ENCODE data around the gene TENT5C. TPM values are rescaled to one million over a fixed set of nuclear protein-coding genes. Genes with fewer than 3 reads are reported as not detected.

Gene TENT5C
- total RNA-seq, 1 experiment from 2014 or later, result 0.48 TPM

GRCh38 chr1:117579221-117579906 is 26.5 kb upstream of the TENT5C start:
- Histone ChIP-seq H3K4me3 (ENCODE audit: insufficient read depth, low read depth, low read length) (no peak overlapping the region), H3K27me3 (ENCODE audit: control insufficient read depth, insufficient read depth, low read length) (peaks cover 3% of the 10 kb centered on the region; the same call in 1 of the 2 replicates), H3K36me3 (replicated peaks; ENCODE audit: control insufficient read depth, insufficient read depth, low read length) (no peaks in the 10 kb centered on the region)
- DNase-seq, result no peak

DNA sequence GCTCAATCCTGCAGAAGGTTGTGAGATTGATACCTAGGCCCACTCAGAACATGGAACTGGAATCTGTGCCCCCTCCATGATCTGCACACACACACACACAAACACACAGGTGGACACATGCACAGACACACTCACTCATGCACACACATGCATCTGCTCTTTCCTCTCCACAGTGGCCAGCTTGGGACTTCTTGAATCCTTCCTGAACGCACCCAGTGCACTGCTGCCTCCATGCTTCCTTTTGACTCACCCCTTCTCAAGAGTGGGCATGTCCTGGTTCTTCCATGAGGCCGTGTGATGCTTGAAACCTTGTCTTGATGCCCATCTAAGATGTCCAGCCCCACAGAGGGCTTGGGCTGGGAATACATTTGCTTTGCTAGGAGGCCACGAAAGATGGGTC is 25.4 kb upstream of the TENT5C start:
- Histone ChIP-seq H3K4me3 (ENCODE audit: insufficient read depth, low read depth, low read length) (no peak overlapping the region), H3K36me3 (replicated peaks; ENCODE audit: control insufficient read depth, insufficient read depth, low read length) (no peaks in the 10 kb centered on the region), H3K27me3 (ENCODE audit: control insufficient read depth, insufficient read depth, low read length) (peaks cover 3% of the 10 kb centered on the region; the same call in 1 of the 2 replicates)
- DNase-seq, result no peak

DNA sequence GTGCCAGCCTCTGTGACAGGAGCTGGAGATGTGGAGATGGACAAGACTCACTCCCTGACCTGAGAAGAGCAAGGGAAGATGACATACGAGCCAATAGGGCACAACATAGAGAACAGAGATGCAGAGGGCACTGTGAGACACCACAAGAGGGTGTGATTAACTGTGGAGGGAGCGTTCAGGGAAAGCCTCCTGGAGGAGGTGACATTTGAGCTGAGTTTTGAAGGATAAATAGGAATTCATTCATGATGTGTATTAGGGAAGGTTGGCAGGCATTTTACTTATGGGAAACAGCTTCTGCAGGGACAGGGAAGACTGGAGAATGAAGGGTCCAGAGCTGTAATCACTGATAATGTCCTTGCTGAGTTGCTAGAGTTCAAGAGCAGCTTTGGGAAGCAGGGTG is 25.0 kb upstream of the TENT5C start:
- no peak overlapping the region for H3K4me3 ChIP-seq (ENCODE audit: insufficient read depth, low read depth, low read length)
- H3K36me3 ChIP-seq (replicated peaks; ENCODE audit: control insufficient read depth, insufficient read depth, low read length), result no peaks in the 10 kb centered on the region
- peaks cover 3% of the 10 kb centered on the region; the same call in 1 of the 2 replicates for H3K27me3 ChIP-seq (ENCODE audit: control insufficient read depth, insufficient read depth, low read length)
- no peak for DNase-seq

DNA sequence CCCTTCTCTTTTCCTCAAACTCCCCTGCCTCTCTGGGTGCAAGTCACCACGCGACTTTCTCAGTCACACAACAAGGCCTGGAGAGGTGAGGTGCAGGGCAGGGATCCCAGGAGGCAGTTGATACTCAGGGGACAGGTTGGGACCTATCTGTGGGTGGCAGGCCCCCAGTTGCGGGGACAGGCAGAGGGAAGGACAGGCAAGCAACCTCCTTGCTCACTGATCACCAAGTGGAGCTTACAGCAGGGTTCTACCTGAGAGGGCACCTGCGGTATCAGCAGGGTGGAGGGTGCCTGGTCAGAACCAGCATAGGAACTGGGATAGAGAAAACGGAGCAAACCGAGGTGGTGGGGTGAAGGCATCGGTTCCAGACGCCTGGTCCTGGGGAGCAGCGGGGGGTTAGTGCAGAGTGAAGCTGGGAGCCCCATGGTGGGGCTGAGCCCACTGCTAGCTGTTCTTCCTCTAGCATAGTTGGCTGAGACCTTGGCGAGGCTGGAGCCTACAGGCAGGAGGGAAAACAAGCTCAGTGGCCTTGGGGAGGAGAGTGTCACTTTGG is 24.4 kb upstream of the TENT5C start:
- Histone ChIP-seq H3K4me3 (ENCODE audit: insufficient read depth, low read depth, low read length) (no peak overlapping the region), H3K36me3 (replicated peaks; ENCODE audit: control insufficient read depth, insufficient read depth, low read length) (no peaks in the 10 kb centered on the region), H3K27me3 (ENCODE audit: control insufficient read depth, insufficient read depth, low read length) (peaks cover 3% of the 10 kb centered on the region; the same call in 1 of the 2 replicates)
- no peak for DNase-seq

DNA sequence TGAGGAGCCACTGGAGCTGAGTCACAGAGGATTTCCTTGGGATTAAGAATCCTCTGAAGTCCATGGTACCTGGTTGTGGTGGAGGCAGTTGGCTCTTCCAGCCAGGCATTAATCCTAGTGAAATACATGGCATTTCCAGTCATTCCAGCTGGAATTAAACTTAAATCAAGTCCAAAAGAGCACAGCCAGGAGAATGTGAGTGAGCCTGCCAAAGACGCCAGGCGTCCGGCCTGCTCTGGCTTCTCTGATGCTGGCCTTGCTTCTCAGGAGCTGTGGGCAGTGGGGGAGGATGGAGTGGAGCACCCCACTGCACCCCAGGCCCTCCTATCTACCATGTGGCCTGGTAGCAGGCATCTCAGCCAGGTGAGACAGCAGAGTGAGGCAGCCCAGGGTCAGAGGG is 23.4 kb upstream of the TENT5C start:
- no peak for DNase-seq
- Histone ChIP-seq H3K27me3 (ENCODE audit: control insufficient read depth, insufficient read depth, low read length) (no peaks in the 10 kb centered on the region), H3K4me3 (ENCODE audit: insufficient read depth, low read depth, low read length) (no peak overlapping the region), H3K36me3 (replicated peaks; ENCODE audit: control insufficient read depth, insufficient read depth, low read length) (no peaks in the 10 kb centered on the region)

GRCh38 chr1:117583247-117583646 is 22.6 kb upstream of the TENT5C start:
- Histone ChIP-seq H3K27me3 (ENCODE audit: control insufficient read depth, insufficient read depth, low read length) (no peaks in the 10 kb centered on the region), H3K36me3 (replicated peaks; ENCODE audit: control insufficient read depth, insufficient read depth, low read length) (no peaks in the 10 kb centered on the region), H3K4me3 (ENCODE audit: insufficient read depth, low read depth, low read length) (no peak overlapping the region)
- DNase-seq, result no peak

GRCh38 chr1:117584181-117584580 is 21.7 kb upstream of the TENT5C start:
- Histone ChIP-seq H3K36me3 (replicated peaks; ENCODE audit: control insufficient read depth, insufficient read depth, low read length) (no peaks in the 10 kb centered on the region), H3K27me3 (ENCODE audit: control insufficient read depth, insufficient read depth, low read length) (no peaks in the 10 kb centered on the region), H3K4me3 (ENCODE audit: insufficient read depth, low read depth, low read length) (no peak overlapping the region)
- no peak for DNase-seq

DNA sequence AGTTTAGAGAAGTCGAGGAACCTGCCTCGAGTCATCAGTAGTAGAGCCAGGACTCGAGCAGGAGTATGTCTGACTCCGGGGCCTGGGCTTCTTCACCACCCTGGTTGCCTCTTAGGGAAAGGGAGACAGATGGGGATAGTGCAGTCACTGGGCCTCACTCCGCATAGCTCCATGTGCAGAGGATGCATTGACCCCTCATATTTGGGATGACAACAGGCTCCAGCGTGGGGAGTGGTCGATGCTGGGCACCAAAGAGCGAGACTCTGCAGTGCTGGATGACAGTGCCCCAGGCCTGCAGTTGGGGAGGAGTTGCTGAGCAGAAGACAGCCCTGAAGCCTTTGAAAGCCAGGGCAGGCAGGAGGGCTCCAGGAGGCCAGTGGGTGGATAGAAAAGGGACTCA is 20.8 kb upstream of the TENT5C start:
- no peak for DNase-seq
- Histone ChIP-seq H3K36me3 (replicated peaks; ENCODE audit: control insufficient read depth, insufficient read depth, low read length) (no peaks in the 10 kb centered on the region), H3K4me3 (ENCODE audit: insufficient read depth, low read depth, low read length) (no peak overlapping the region), H3K27me3 (ENCODE audit: control insufficient read depth, insufficient read depth, low read length) (no peaks in the 10 kb centered on the region)

DNA sequence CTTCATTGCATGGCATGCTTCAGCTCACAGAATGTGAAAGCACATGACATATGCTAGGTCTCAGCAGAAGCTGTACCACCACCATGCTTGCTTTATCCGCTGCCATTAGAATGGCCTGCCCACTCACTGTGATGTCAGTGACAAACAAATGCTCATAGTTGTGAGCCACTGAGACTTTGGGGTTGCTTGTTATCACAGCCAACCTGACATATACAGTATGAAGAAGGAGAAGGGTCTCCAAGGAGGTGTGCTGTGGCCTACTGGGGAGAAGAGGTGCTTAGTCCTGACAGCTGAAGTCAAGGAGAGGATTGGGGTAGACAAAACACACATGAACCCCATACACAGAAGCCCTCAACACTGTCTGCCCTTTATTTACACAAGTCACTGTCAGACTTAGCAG is 19.5 kb upstream of the TENT5C start:
- H3K36me3 ChIP-seq (replicated peaks; ENCODE audit: control insufficient read depth, insufficient read depth, low read length), result no peaks in the 10 kb centered on the region
- H3K4me3 ChIP-seq (ENCODE audit: insufficient read depth, low read depth, low read length), result no peak overlapping the region
- no peaks in the 10 kb centered on the region for H3K27me3 ChIP-seq (ENCODE audit: control insufficient read depth, insufficient read depth, low read length)
- DNase-seq, result no peak

DNA sequence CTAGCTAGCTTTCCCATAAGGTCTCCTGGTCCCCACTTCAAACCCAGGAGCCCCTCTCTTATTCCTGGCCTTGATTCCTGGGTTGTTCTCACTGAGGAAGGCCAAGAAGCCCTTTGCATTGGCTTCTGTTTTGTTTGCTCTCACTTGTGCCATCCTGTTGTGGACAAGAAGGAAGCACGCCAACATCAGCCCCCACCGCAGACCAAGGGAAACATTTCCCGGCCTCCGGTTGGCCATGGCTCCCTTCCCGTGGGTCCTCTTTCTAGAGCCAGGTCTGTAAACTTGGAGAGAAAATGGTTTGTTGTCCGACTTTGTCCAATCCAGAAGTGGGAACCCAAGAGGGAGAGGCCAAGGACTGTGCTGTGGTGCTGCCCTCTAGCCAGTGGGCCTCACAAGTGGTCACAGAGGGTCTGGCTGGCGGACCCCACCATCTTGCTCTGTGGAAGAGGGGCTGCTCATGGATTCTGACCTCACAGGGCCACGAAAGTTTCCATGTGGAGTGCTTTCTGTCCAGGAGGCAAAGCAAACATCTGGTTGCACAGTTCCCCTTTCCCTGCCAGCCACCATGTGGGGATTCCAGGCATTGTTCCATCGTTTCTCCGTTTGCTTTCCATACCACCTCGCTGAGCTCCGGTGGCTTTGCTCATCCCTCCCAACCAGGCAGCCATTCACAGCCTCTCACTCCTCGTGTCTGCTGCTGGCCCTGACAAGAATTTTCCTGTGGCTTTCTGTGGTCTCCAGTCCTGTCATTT is 18.9 kb upstream of the TENT5C start:
- Histone ChIP-seq H3K4me3 (ENCODE audit: insufficient read depth, low read depth, low read length) (no peak overlapping the region), H3K36me3 (replicated peaks; ENCODE audit: control insufficient read depth, insufficient read depth, low read length) (no peaks in the 10 kb centered on the region), H3K27me3 (ENCODE audit: control insufficient read depth, insufficient read depth, low read length) (no peaks in the 10 kb centered on the region)
- DNase-seq, result no peak

DNA sequence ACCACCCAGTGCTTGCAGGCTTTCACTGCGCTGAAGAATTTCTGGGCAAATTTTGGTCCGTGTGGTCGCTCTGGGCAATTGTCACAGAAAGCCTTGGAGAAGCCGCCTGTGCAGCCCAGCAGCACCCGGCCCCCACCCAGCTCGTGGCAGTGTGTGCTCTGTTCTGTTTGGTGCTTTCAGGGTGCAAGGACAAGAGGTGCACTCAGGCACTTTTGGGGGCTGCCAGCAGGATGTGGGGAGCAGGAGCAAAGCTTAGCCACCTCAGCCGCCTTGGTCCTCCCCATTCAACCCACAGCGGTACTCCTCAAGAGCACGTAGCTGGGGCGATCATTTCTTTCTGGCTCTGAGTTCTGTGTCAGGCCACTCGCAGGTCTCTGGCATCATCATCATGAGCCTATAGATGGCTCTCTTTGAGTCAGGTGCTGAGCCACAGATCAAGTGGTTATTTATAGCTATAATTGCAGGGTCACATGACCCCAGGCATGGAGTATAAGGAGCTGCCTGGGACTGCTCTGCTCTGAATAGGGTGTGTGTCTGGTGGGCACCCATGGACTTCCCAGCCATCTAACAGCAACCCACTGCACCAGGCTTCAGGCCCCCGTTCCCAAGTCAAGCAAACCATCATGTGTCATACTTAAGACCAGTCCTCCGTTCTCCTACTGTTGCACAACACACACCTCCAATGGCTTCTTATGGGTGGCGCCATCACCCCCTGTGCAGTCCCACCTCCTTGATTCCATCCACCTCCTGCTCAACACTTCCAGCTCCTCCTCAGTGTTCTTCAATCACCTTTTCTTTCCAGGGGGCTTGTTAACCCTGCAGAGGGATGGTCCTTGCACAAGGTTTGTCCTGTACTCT is 18.1 kb upstream of the TENT5C start:
- H3K36me3 ChIP-seq (replicated peaks; ENCODE audit: control insufficient read depth, insufficient read depth, low read length), result no peaks in the 10 kb centered on the region
- no peaks in the 10 kb centered on the region for H3K27me3 ChIP-seq (ENCODE audit: control insufficient read depth, insufficient read depth, low read length)
- DNase-seq, result no peak
- no peak overlapping the region for H3K4me3 ChIP-seq (ENCODE audit: insufficient read depth, low read depth, low read length)

GRCh38 chr1:117589544-117589943 is 16.3 kb upstream of the TENT5C start:
- no peaks in the 10 kb centered on the region for H3K27me3 ChIP-seq (ENCODE audit: control insufficient read depth, insufficient read depth, low read length)
- no peak overlapping the region for H3K4me3 ChIP-seq (ENCODE audit: insufficient read depth, low read depth, low read length)
- H3K36me3 ChIP-seq (replicated peaks; ENCODE audit: control insufficient read depth, insufficient read depth, low read length), result no peaks in the 10 kb centered on the region
- DNase-seq, result no peak

DNA sequence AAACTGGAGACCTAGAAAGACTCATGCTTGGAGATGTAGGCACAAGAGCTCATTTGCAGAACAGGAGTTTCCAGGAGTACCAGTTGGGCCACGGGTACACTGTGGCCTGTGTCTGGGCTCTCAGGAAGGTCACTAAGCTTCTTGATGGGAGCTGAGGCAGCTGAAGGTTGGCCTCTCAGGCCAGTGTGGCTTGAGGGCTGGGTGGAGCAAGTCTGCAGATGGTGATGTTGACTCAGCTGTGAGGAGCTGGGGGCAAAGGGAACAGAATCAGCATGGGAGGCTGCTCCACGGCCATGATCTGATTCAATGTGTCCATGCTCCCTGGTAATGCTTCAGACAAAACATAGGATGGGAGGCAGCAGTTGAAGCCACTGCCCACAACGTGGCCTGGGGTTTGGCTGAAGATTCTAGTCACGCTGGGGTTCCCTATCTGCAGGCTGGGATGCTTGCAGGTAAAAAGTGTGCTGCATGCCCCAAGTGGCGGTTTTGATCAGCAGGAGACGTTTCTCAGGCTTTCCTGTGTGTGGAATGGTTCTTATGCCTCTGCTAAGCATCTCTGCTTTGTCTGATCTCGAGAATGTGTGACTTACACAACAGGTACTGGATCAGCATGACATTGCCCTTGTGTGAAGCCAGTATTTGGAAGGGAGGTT is 15.4 kb upstream of the TENT5C start:
- H3K27me3 ChIP-seq (ENCODE audit: control insufficient read depth, insufficient read depth, low read length), result no peaks in the 10 kb centered on the region
- H3K36me3 ChIP-seq (replicated peaks; ENCODE audit: control insufficient read depth, insufficient read depth, low read length), result no peaks in the 10 kb centered on the region
- H3K4me3 ChIP-seq (ENCODE audit: insufficient read depth, low read depth, low read length), result no peak overlapping the region
- peak; percentile 56 for DNase-seq

- Histone ChIP-seq H3K4me3 (ENCODE audit: insufficient read depth, low read depth, low read length) (no peak overlapping the region), H3K36me3 (replicated peaks; ENCODE audit: control insufficient read depth, insufficient read depth, low read length) (no peaks in the 10 kb centered on the region), H3K27me3 (ENCODE audit: control insufficient read depth, insufficient read depth, low read length) (no peaks in the 10 kb centered on the region)
- peak; percentile 4 for DNase-seq
These were observed 14.6 kb upstream of the TENT5C start for GRCh38 chr1:117591252-117591651.

Data from H7 (cell line).